NCI-H1436 (cell line): ENCODE data around the gene LRRC8C.

Source experiments
- DNase-seq: peaks from one replicate; lab custom pipeline; 2025; lab: John Stamatoyannopoulos, UW

LRRC8C gene

GRCh38 chr1:89633800-89634625 lies 1.1 kb downstream of the LRRC8C start:
- no peak for DNase-seq

DNA sequence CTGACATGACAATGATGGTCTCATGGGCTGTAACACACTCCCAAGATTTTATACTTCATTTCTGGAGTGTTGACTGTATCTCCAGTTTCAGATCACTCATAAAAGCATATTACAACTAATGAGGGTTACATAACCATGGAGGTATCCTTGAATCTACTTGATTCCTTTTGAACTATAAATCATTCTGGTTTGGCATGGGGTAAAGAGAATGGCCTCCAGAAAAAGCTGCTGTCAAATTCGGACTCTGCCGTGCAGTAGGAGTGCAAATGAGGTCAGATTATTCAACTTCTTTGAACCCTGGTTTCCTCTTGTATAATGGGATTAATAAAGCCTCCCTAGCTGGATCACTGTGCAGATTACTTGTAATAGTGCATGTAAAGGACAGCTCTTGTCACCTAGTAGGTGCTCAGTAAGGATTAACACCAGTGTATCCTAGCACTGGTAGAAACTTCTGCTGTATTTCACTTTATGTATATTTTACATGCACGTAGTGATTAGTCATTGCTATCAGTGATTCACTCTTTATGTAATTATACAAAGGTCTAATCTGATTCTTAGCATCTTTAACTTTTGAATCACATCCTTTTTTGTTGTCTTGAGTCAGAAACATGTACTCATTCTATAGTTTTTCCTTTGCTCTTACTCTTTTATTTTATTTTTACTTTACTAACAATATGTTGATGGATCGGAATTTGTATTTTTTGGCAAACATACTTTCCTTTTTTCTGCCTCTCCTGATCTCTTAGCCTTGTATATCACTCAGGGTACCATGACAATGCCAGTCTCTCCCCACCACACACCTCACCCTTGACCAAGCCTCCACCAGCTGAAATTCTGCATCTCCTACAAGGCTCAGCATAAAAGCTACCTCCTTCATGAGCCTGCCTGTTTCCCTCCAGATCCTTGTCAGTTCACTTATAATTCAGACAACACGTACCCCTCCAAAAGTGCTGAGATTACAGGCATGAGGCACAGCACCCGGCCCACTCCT lies 3.2 kb downstream of the LRRC8C start:
- DNase-seq: no peak

GRCh38 chr1:89637496-89637895 lies 4.6 kb downstream of the LRRC8C start:
- no peak for DNase-seq

- no peak for DNase-seq
These were observed 7.5 kb downstream of the LRRC8C start for GRCh38 chr1:89640440-89640839.

- DNase-seq: no peak
These were observed 8.9 kb downstream of the LRRC8C start for GRCh38 chr1:89641781-89642180.

- DNase-seq: no peak
These were observed 10.7 kb downstream of the LRRC8C start for GRCh38 chr1:89643577-89643976.

- no peak for DNase-seq
These were observed 11.3 kb downstream of the LRRC8C start for GRCh38 chr1:89644119-89644814.

- no peak for DNase-seq
These were observed 13.3 kb downstream of the LRRC8C start for GRCh38 chr1:89646259-89646658.

DNA sequence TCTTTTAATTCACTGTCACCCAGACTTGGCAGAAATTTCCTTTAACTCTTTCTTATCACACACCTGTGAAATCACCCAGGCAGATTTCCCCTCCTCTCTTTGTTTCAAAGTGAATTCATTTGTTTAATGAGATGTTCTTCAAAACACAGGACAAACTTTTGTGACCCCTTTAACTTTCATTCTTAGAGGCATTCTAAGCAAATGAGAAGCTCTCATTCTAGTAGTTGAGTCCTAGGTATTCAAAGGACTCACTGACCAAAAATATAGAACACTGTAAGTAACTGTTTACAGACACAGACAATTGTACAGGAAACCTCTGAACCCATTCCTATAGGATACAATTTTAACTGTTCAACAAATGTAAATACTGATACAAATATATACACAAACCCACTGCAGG lies 16.9 kb downstream of the LRRC8C start:
- DNase-seq: no peak

DNA sequence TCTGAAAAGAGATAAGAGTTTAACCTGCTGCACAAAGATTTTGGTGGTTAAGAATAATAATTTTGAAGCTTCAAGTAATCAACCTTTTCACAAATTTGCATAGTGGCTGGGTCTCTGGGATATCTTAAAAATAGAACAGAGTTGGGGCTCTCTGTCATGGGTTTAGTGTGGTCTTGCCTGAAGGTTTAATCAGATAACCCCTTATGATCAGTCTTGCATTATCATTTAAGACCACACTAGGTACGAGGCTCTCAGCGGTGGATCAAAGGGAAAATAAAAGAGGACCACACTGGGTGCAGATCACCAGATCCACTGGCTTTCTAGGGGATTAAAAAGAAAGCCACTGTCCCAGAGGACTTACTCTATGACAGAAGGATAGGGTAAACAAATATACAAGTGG lies 19.5 kb downstream of the LRRC8C start:
- DNase-seq: no peak

GRCh38 chr1:89657886-89658285 lies 25.0 kb downstream of the LRRC8C start:
- DNase-seq: no peak

GRCh38 chr1:89659322-89660081 lies 26.6 kb downstream of the LRRC8C start:
- no peak for DNase-seq

DNA sequence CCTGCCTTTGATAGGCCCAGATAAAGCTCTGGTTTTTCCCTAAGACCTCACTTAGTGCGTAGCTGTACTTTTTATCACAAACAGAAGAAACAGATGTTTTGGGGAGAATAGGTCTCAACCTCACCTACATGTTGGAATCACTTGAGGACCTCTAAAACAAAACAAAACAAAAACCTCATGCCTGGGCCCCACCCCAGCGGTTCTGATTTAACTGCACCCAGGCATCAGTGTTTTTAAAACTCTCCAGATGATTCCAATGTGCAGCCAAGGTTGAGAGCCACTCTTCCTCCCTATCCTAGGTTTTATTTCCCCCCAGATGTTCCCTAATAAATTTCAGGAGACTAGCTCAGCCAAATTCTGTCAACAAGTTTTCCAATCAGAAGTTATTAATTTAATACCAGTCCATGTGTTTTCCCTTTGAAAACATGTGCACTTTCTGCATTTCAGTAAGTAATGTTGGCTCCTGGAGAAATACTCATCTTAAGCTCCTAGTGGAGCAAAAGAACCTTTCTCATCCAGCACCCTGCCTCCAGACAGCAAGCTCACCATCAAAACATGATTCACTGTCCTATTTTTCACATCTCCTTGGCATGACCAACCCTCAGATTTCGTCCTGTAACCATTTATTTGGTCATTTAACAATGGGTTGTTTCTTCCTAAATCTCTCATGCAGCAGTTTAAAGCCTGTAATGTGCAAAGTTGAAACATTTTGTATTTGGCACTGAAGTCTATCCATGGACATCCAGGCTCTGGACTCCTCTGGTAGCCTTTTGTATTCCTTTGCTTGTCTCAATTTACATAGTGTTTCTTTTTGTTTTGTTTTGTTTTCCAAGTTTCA lies 27.5 kb downstream of the LRRC8C start:
- DNase-seq: no peak

DNA sequence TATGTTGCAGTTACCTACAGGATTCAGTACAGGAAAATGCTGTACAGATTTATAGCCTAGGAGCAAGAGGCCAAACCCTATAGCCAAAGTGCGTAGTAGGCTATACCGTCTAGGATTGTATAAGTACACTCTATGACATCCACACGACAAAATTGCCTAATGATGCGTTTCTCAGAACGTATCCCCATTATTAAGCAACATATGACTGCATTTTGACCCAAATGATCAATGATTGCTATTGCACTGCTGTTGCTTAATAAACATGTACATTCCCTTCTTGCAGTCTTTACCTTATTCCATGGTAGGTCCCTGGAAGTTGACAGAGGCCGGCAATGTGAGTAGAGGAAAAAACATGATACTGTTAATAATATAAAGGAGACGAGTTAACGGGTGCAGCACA lies 33.0 kb downstream of the LRRC8C start:
- no peak for DNase-seq

GRCh38 chr1:89666640-89667039 lies 33.7 kb downstream of the LRRC8C start:
- no peak for DNase-seq

- no peak for DNase-seq
These were observed 34.8 kb downstream of the LRRC8C start for GRCh38 chr1:89667691-89668090.

DNA sequence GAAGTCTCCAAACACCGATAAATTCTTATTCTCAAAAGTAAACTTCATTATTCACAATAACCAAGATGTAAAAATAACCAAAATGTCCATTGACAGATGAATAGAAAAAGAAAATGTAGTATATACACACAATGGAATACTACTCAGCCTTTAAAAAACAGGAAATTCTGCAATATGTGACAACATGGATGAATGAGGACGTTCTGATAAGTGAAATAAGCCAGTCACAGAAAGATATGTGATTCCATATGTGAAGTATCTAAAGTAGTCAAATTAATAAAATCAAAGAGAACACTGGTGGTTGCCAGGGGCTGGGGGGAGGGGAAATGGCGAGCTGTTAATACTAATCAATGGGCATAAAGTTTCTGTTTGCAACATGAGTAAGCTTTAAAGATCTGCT lies 36.0 kb downstream of the LRRC8C start:
- DNase-seq: no peak

GRCh38 chr1:89669441-89669840 lies 36.5 kb downstream of the LRRC8C start:
- no peak for DNase-seq

DNA sequence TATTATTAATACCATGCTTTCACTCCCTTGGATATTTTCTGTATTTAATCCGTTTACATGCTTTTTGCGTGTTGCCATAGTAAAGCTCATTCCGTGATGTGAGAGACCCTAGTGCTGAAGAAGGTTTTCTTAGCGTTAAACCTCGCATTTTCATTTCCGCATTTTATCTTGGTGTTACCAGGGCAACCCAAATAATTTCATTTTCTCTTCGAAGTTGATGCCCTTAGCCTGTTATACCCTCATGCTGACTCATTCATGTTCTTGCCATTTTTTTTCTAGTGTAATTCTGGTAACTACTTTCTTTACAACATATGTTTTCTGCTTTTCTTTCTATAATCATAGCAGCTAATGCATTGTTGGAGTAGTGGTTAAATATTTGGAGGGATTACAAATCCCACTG lies 37.2 kb downstream of the LRRC8C start:
- DNase-seq: no peak

DNA sequence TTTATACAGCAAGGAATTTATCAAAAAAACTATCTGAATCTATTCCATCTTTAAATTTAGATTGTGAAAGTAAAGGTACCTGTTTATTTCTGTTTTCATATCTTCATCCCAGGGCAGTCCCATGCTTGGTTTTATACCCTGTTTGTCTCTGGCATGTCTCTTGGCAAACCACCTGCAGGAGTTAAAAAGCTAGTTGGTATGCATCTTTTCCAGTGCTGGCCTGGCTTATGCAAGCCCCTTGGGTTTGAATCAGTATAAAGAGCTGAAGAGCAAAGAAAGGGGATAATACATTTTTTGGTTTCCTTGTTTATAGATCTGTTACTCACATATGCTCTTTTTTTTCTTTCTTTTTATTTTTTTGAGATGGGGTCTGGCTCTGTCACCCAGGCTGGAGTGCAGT lies 37.8 kb downstream of the LRRC8C start:
- DNase-seq: no peak
